Stimulated activated CD4-positive, alpha-beta T cell treated with anti-CD3 and anti-CD28 coated beads, TNF-alpha, amount 100 ng/mL, for 1 hour (primary cell): ENCODE measurements around the gene CERS6.

Source experiments
- DNase-seq, 3 donors: peaks; one replicate each; pipeline ENCODE4 v3.0.0-alpha.2; 2020; ENCODE audit warnings: low read depth in 3 of 3, low spot score in 1 of 3

Gene CERS6

GRCh38 chr2:168441214-168441872, 14.7 kb upstream of the CERS6 start:
- no peak for DNase-seq

GRCh38 chr2:168443818-168444217, 12.3 kb upstream of the CERS6 start:
- no peak for DNase-seq

DNA sequence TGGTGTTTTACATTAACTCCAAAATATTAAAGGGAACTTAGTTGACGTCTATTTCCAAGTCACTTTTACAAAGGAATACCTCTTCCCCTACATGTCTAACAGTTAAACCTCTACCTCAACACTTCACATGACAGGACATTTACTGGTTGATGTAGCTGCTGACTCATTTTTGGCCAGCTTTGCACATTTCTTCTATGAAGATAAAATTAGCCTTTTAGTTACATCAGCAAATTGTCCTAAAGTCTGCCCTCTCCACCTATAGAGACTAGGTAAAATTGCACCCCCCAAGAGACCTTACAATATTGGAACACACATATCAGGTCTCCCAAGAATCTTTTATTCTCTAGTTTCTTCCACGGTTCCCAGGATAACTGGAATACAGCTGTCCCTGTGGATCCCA, 10.1 kb upstream of the CERS6 start:
- DNase-seq: no peak

DNA sequence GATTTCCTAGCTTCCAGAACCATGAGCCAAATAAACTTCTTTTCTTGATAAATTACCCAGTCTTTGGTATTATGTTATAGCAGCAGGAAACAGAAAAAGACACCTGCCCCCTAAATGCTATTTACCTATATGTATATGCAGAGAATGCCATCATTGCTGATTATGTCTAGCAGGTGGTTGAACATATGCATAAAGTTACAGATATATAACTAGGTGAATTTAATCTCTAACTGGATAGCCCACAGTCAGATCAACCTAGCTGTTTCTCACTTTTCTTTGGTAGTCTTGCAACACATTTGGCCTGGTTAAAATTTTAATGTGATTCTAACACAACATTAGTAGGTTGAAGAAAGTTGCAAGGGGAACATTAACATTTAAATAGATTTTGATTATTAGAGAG, 7.1 kb upstream of the CERS6 start:
- DNase-seq: no peak

GRCh38 chr2:168449419-168449818, 6.7 kb upstream of the CERS6 start:
- no peak for DNase-seq

- DNase-seq: no peak
Observed at GRCh38 chr2:168450171-168450570, 5.9 kb upstream of the CERS6 start.

DNA sequence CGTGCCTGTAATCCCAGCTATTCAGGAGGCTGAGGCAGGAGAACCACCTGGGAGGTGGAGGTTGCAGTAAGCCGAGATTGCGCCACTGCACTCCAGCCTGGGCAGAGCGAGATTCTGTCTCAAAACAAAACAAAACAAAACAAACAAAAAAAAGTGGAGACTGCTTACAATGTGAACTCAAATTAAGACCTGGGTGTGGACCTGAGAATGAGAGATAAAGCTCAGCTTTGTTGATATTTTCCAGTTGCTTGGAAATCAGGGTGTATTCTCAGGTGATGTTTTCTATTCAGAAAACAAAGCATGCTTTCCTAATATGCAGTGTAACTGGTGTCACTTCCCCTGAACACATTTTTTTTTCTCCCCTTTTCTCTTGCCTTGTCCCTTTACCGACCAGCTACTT, 5.3 kb upstream of the CERS6 start:
- no peak for DNase-seq

DNA sequence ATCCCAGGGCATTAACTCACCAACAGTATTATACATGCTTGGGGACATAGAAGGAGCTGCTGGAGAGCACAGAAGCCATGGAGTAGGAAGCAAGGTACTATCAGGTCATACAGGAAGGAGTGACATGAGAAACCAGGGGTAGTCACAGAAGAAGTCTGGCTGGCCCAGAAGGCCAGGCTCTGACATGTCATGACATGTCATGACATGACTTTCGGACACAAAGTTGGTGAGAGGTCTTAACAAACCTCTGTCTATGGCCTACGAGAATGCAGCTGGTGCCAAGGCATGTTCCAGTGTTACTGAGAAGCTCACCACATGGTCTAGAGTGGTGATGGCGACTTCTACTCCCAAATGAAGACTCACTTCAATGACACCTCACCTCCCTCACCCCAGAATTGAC, 3.3 kb upstream of the CERS6 start:
- no peak for DNase-seq

GRCh38 chr2:168453404-168453803, 2.7 kb upstream of the CERS6 start:
- no peak for DNase-seq

GRCh38 chr2:168454737-168455644, 1.1 kb upstream of the CERS6 start:
- no peak for DNase-seq

DNA sequence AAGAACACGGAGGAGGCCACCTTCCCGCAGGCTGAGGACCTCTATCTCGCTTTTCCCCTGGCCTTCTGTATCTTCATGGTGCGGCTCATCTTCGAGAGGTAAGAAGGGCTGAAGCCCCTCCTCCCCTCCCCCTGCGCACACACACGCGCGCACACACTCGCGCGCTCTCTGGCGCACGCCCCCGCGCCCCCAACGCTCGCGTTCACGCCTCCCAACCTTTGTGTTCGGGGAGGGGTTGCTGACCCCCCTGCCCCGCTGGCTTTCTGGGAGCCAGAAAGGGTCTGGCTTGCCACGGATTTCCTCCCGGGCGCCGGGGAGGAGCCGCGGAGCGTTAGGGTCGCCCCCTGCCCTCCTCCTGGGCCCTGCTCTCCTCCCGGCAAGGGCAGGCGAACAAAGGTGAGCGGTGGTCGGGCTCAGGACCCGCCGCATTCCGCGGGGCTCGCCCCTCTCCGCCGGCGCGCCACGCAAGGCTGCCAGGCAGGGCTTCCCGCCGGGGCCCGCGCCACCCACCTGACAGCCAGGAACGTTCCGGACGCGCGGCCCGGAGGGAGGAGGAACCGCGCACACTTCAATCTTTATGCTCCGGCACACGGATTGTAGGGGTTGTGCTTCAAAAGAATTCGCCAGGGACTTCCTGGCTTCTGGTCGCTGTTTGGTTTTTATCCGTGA, 583 bp downstream of the CERS6 start:
- DNase-seq: peak in 1 of 3 donors; percentile 33

DNA sequence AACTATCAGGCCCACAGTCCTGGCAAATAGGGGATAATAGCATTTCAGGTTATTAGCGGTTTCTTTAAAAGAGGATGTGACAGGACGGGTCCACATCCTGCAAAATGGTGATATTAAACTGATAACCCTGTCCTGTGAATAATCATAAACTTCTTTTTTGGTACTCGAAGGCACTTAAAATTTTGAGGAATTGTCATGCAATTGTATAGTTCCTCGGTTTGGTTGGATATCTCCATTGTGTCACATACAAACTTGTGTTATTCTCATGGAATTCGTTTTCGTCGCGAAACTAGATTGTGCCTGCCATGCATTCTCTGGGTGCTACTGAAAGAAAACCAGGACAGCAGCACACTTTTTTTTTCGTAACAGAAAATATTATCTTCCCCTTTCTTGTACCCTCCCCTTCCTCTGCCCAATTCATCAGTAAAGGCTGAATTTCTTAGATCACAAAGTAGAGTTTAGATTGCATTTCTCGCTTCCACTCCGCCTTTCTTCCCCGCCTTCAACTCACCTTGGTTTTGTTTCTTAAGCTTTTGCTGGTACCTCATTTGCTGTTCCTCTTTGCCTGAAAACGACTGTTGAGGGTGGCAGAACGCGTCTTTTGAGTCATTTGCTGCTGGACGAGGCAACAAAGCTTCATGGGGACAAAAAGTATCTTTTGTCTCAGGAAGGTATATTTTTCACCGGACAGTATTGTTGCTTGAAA, 1.3 kb downstream of the CERS6 start:
- no peak for DNase-seq

DNA sequence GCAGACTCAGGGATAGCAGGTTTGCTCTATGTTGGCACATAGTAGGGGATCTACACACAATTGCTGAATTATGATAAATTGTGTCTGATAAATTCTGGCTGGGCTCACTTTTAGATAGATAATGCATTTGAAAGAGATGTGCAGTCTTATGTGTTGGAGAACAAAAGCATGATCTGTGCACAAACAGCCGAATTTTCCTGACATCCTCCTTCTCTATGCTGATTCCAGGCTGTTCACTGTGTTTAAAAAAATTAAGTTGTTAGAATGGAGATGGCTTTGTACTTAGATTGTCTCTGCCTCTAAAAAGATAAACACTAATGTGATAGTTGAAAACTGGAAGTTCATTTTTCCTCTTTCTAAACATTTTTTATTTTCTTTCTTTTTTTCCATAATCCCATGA, 2.1 kb downstream of the CERS6 start:
- no peak for DNase-seq

DNA sequence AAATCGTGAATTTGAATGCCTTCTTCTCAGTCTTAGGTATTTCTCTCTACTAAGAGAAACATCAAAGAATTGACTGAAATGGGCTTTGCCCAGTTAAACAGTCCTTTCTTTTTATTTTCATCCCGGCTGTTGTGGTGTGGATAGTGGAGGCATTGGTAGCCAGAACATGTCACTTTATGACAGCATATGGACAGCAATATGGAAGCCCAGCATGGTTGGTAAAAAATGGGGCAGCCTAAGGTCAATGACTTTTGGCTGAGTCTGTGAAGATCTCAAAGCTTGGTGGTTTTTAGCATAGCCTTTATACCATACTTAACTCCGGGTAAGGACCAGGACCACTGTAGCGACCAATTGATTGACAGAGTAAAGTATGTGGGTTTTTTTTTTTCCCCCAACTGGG, 3.2 kb downstream of the CERS6 start:
- DNase-seq: no peak

GRCh38 chr2:168460571-168460970, 4.5 kb downstream of the CERS6 start:
- DNase-seq: no peak

DNA sequence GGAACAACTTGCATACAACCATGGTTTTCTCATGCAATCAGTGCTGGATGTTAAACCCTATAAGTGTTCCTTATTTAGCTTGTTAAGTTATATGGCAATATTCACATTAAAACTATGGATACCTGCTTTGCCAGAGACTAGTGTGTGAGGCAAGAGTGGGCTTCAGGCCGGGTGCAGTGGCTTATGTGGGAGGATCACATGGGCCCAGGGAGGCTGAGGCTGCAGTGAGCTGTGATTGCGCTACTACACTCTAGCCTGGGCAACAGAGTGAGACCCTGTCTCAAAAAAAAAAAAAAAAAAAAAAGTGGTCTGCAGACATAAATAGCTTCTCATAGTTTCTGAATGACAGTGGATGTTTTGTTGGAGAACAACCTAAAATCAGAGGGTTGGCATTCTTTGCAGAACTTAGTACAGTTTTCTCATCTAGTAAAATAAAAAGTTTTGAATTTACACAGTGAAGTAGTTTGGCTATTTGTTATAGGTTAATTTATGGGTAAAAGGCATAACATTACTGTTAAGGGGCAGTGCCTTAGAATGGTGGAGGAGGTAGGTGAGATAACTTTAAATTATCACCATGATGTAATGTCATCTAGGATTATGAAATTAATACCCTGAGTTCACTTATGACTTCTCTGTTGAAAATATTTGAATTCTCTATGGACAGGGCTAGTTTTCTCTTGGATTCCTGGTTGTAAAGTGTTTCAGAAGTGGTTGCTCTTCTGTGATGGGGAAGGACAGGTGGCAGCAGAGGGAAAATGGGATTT, 5.3 kb downstream of the CERS6 start:
- DNase-seq: no peak

DNA sequence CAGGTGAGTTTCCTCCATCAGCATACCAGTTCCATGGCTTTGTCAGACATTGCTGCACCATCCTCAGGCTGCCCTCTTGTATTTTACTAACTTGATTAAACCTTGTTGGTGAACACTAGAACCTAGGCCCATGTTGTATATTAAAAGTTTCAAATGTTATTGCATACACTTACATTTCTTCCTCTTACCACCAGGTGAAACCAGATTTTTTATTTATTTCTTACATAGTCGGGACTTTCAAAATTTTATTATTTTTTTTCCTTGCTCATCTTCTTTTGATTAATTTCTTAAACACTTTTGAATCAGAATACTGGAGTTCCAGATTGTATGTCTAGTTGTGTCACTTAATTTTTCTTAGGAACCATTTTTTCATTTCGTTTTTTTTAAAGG, 5.9 kb downstream of the CERS6 start:
- no peak for DNase-seq

DNA sequence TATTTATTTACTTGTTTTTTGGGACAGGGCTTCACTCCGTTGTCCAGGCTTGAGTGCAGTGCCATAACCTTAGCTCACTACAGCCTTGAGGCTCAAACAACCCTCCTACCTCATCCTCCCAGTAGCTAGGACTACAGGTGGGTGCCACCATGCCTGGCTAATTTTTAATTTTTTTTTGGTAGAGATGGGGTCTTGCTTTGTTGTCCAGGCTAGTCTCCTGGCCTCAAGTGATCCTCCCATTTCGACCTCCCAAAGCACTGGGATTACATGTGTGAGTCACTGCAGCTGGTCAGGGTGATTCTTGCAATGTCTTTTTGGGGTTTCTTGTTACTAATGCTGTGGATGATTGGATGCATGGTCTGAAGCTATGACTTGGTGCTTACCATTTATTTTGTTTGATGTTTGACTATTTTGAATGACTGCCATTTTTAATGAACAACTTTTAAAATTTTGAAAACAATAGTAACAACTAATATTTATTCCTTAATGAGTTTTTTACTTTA, 6.5 kb downstream of the CERS6 start:
- no peak for DNase-seq

- DNase-seq: no peak
Observed at GRCh38 chr2:168465594-168465993, 9.5 kb downstream of the CERS6 start.

DNA sequence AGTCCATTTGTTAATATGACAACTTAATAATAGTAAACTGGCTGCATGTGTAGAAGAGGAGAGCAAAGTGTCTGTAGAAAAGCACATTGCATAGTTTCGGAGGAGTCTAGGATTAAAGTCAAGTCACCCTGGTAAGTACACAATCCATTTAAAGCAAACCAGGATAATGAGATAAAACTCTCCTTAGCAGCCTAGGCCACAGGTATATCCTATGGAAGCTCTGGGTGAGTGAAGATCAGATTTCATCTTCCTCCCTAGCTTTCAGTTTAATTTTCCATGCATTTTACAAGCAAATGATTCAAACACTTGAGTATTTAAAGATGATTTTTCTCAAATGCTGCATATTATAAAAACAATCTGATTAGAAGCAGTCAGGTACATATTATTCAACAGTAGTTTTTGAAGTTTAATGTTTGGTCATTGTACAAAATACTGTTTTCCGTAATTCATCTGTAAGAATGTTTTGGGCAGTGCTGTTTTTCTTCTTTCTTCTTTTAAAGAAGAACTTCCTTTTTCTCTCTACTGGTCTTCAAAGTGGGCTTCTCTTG, 10.2 kb downstream of the CERS6 start:
- no peak for DNase-seq
